Stromal cell of bone marrow (primary cell): ENCODE results near the gene DCAF5.
"Not testable (repeated sequence)": the region's sequence is repeated elsewhere in the genome, so short reads cannot be mapped to it uniquely, and the experiment has no call there.

Experiments
- DNase-seq: peaks from one replicate; pipeline ENCODE4 v3.0.0-alpha.2; 2012; ENCODE audit warnings: low read depth

The DCAF5 gene, protein sequence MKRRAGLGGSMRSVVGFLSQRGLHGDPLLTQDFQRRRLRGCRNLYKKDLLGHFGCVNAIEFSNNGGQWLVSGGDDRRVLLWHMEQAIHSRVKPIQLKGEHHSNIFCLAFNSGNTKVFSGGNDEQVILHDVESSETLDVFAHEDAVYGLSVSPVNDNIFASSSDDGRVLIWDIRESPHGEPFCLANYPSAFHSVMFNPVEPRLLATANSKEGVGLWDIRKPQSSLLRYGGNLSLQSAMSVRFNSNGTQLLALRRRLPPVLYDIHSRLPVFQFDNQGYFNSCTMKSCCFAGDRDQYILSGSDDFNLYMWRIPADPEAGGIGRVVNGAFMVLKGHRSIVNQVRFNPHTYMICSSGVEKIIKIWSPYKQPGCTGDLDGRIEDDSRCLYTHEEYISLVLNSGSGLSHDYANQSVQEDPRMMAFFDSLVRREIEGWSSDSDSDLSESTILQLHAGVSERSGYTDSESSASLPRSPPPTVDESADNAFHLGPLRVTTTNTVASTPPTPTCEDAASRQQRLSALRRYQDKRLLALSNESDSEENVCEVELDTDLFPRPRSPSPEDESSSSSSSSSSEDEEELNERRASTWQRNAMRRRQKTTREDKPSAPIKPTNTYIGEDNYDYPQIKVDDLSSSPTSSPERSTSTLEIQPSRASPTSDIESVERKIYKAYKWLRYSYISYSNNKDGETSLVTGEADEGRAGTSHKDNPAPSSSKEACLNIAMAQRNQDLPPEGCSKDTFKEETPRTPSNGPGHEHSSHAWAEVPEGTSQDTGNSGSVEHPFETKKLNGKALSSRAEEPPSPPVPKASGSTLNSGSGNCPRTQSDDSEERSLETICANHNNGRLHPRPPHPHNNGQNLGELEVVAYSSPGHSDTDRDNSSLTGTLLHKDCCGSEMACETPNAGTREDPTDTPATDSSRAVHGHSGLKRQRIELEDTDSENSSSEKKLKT

DNA sequence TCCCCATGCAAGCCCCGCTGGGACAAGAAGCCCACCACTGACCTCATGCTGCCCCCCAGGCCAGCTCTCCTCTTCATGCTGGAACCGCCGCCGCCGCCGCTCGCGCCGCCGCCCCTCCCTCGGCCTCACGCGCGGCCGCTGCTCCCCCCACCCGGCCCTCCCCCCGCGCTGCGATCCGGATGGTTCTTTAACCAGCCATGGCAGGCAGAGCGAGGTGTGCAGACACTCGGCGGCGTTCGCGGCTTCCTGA lies at the start of gene DCAF5:
Gene DCAF5 (minus strand): TSS at position 218 of the 250 bp plus-strand sequence. CDS start 141 bp downstream, at position 77.
- no peak for DNase-seq

DNA sequence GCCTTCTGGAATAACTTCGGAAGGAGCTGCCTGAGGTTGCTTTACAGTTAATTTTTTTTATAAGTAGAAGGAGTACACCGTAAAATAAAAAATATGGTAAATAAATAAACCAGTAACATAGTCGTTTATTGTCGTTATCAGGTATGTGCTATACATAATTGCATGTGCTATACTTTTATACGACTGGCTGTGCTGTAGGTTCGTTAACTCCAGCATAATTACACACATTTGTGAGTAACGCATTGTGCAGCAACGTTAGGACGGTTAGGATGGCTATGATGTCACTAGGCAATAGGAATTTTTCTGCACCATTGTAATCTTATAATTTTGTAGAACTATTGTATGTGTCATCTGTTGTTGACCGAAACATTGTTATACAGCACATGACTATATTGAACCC lies 46.9 kb upstream of the DCAF5 start:
- DNase-seq = no peak

DNA sequence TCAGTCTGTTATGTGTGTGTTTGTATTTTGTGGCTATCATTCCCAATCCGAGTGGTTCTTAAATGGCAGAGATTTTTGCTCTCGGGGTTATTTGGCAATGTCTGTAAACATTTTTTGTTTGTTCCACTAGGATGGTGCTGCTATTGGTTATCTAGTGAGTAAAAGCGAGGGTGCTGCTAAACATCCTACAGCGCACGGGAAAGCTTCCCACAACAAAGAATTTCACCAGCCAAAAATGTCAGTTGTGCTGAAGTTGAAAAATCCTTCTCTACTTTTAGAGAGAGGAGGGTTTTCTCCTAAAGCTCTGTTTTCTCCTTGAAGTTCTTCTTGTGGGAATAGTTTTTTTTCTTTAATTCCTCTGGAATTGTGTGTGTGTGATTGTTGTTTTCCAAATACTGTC lies 40.8 kb upstream of the DCAF5 start:
- no peak for DNase-seq

DNA sequence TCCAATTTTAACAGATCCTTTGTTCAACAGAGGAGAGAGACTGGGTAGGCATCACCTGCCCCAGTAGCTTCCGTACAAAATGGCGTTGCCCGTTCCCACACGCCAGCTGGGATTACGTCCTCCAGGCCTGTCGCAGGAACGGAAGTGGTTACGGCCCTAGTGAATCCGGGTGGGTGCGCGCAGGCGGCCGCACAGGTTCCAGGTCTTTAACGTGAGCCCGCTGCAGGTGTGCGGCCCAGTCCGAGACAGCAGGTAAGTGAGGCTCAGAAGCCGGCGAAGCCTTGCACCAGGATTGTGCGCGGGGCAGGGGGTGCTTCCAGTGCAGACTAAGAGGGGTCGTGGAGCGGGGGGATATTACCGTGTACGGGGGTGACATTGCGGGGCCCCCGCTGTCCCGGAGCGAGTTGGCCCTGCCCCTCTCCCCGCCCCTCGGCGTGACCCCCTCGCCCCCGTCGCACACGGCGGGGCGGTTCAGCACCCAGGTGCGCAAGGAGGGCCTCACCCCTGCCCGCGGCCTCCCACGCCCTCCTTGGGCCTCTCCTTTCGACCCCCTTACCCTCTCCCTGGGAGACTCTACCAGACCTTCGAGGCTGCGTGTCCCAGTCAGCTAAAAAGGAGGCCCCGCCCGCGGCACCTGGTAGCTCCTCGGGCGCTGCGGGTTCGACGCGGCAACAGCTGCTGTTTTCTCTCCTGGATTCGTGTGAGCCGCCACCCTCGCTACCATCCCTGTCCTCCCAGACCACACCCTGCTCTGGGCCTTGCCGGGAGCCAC lies 38.6 kb upstream of the DCAF5 start, which contains the start of gene EXD2:
Gene EXD2 (plus strand): TSS at position 159 of the 772 bp plus-strand sequence. CDS start 17,973 bp downstream, outside the sequence.
- DNase-seq = peak; percentile 49

DNA sequence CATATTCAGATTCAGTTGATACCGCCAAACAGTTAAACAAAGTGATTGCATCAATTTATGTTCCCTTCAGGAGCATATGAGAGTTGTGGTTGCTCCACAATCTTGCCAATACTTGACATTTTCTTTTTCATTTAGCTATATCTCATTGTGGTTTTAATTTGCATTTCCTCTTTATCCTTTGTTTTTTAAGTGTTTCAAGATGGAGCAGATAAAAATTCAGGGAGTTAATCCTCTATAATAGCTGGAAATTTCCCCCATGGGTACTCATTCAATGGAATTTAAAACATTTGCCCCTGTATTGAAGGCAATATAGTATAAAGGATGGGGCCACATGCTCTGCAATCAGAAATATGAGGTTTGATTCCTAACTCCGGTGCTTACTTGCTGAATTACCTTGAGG lies 37.3 kb upstream of the DCAF5 start:
- DNase-seq = no peak

DNA sequence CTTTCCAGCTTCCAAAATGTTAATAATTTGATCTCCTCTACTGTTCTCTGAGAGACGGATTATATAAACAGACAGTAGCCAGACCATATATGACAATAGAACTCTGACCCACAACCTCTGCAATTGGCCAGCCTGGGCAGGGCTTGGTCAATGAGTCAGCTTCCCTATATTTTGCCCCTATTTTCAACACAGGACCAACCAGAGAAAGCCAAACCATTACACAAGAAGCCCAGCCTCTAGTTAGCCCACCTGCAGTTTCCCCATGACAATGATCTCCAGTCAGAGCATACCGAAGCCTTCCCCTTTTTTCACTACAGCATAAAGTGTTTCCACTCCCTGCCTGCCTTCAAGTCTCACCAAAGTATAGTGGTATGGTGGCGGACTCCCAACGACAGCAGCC lies 30.8 kb upstream of the DCAF5 start:
- DNase-seq = no peak

DNA sequence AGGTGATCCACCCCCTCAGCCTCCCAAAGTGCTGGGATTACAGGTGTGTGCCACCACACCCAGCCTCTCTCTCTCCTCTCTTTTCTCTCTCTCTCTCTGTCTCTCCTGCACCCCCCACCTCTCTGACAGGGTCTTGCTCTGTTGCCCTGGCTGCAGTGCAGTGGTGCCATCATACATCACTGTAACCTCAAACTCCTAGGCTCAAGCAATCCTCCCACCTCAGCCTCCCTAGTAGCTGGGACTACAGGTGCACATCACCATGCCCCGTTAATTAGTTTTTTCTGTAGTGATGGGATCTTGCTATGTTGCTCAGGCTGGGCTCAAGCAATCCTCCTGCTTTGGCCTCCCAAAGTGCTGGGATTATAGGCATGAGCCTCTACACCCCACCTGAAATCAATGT lies 29.7 kb upstream of the DCAF5 start:
- not testable (repeated sequence) for DNase-seq

DNA sequence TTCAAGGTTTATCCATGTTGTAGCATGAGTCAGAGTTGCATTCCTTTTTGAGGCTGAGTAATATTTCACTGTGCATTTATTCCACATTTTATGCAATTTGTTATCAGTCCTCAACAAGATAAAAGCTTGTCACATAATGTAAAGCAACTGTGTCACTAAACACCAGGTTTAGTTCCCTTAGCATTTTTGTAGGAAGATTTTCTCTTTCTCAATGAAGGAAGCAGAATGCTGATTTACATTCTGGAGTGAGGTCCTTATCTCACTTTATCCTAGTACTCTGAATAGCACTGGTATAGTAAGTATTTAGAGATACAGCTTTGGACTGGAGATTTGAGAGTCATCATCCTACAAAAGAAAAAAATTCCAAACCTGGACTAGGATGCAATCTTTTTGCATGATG lies 28.6 kb upstream of the DCAF5 start:
- DNase-seq = no peak

DNA sequence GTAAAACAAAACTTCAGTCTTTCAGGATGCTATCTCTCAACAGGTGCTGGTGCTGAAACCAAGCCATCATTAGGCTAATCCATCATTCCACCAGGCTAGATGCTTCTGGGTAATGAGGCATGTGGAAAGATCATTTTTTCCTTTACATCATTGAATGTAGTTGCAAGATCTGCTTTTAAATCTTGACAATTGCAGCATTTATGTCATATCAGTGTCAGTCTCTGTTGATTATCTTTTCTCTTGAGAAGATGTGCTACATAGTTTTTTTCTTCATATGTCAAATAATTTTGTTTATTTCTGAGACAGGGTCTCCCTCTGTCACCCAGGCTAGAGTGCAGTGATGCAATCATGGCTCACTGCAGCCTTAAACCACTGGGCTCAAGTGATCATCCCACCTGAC lies 22.2 kb upstream of the DCAF5 start:
- no peak for DNase-seq

DNA sequence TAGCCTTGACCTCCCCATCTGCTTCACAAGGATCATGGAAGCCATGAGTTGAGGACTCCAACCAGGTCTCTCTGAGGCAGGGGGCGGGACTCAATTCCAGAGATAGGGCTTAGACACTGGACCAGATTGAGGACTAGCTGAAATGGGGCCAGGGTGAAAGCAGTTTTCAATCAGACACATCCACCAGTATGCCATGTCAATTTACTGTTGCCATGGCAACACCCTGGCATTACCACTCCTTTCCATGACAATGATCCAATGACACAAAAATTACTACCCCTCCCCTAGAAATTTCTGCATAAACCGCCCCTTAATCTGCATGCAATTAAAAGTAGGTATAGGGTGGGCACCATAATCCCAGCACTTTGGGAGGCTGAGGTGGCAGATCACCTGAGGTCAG lies 18.6 kb upstream of the DCAF5 start:
- no peak for DNase-seq

DNA sequence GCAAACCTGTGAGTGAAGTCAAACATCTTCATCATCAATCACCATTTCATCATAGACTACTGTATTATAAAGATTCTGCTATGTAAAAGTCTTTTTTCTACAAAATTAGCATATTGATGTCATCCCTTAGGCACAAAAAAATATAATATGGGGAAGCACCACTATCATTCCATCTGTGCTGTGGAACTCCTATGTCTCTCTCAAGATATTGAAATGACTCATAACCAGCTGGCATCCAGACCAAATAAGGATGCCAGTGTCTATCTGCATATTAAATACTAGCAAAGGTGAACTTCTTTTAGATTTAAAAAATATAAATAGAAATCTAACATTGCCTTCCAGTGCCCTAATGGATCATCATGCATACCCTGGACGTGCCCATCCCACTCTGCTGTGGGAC lies 17.9 kb upstream of the DCAF5 start:
- no peak for DNase-seq

DNA sequence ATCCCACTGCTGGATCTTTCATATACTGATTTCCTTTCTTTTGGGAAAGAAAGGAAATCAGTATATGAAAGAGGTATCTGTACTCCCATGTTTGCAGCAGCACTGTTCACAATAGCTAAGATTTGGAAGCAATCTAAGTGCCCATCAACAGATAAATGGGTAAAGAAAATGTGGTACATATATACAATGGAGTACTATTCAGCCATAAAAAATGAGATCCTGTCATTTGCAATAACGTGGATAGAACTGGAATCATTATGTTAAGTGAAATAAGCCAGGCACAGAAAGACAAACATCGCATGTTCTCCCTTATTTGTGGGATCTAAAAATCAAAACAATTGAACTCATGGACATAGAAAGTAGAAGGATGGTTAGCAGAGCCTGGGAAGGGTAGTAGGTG lies 12.9 kb upstream of the DCAF5 start:
- DNase-seq = not testable (repeated sequence)

DNA sequence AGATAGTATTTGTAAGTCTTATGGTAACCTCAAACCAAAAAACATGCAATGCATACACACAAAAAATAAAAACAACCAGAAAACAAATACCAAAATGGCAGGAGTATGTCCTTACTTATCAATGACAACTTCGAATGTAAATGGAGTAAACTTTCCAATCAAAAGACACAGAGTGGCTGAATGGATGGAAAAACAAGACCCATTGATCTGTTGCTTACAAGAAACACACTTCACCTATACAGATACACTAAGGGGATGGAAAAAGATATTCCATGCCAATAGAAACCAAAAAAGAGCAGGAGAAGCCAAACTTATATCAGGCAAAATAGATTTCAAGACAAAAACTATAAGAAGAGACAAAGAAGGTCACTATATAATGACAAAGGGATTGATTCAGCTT lies 8.7 kb upstream of the DCAF5 start:
- no peak for DNase-seq

DNA sequence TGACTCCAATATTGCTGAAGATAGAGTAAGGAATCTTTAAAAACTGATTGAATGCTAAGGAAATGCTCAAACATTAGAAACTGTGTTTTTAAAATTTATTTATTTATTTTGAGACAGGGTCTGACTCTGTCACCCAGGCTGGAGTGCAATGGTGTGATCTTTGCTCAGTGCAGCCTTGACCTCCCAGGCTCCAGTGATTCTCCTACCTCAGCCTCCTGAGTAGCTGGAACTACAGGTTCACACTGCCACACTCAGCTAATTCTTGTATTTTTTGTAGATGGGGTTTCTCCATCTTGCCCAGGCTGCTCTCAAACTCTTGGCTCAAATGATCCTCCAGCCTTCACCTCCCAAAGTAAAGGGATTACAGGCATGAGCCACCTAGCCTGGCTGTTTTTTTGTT lies 3.3 kb upstream of the DCAF5 start:
- DNase-seq = no peak

DNA sequence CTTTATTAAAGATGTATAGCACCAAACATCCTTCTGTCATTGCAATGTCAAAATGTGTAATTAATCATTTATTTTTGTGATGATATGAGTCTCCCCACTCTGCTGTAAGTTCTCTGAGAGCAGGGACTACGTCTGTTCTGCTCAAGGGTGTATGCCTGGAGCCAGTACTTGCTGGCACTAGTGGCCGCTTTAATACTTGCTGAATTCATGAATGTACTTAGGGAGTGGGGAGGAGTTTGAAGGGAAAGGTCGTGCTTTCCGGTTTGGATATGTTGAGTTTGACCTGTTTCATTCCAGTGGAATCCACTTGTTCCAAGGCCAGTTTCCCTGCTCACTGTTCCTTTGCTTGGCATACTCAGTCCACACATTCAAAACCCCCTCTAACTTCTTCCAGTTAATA lies 1.9 kb upstream of the DCAF5 start:
- DNase-seq = no peak

DNA sequence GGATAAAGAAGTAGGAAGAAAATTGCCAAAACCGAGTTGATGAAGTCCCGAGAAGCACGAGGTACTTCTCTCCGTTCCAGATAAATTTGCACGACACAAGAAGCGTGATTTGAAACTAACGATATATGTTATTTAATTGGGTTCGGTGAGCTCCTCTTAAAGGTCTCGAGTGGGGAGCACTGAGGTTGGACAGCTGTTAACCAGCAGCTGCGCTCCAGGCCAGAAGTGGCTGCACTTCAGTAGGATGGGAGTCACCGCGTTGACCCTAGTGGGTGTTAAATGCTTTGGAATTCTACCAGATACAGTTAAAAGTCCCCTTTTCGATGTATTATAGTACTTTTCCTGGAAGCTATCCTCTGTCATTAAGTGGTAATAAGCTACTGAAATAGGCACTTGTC lies 953 bp upstream of the DCAF5 start:
- DNase-seq = no peak

DNA sequence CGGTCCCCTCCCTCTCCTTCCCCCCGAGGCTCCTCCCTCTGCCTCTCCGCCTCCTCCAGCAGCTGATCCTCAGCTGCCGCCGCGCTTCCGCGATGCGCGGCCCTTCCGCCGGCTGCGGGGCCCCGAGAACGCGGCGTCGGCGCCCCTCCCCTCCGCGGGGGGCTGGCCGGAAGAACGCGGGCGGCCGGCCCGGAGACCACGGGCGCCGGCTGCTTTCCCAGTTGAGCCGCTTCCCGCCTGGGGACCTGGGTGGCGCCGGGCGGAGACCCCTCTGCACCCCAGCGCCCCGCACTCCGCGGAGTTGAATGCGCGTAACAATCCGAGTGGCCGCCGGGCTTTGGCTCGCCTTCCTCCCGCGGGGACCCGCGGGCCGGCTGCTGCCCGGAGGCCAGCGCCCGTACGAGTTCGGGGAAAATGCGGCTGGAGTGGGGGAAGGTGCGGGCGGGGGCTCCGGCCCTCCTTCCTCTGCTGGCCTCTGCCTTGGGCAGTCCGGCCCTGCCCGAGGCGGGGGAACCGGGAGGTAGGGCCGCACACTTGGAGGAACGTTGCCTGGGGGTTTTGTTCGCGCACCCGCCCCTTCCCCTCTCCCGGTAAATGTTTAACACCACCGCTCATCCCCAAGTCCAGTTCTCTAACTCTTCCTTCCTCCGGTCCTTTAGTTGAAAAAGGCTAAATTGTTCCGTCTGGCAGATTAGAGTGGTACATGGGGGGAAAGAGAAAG lies 393 bp upstream of the DCAF5 start:
- peak; percentile 85 for DNase-seq

DNA sequence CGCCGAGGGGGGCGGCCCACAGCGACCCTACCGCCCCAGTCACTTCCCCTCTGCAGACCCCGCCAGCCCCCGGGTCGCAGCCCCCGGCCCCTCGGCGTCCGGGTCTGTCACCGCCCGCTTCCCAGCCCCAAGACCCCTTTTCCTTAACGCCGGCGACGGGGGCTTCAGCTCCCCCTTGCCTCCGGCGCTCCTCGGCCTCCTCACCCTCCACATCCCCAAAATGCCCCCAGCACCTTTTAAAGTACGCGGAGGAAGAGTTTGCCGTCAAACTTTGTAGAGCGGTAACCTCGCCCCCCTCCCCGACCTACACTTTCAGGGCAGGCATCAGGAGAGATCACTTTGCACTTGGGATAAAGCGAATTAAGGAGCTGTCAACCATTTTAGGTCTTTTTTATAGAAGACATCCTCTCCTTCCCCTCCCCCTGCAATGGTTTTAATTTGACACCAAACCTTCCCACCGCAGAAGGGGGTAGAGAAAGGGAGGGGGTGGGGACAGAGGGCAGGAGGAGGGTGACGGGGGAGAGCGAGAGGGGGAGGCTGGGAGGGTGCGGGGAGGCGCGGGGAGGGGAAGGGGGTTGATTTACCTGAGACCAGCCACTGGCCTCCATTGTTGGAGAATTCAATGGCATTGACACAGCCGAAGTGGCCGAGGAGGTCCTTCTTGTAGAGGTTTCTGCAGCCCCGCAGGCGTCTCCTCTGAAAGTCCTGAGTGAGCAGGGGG lies 578 bp downstream of the DCAF5 start:
- DNase-seq = no peak

DNA sequence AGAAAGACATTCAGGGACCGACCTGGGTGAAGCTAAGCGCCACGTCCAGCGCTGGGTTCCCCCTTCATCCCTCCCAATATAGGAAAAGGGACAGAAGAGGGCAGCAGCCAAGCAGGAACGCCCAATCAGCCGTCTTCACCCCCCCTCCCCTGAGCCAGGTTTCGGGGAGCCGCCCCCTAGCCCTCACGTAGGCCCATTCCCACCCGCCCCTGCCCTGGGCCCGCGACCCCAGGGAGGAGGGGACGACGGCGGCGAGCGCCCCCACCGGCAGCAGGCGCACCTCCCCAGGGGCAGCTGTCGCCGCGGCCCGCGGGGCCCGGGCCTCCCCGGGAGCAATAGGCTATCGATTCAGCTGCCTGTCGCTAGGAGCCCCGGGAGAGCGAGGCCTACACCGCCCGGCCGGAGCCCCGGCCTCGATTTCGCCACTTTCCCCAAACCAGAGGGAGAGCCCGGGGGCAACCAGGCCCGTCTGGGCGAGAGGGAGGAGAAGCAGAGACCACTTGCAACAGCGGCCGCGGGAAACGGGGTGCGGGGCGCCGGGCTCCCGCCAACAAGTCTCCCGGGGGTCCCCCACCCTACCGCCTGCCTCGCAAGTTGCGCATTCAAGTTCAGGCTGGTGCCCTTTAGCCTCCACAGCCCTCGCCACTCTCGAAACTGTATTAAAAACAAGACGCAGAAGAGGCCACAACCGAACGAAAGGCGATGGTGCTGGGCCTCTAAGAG lies 1.3 kb downstream of the DCAF5 start:
- DNase-seq = no peak

DNA sequence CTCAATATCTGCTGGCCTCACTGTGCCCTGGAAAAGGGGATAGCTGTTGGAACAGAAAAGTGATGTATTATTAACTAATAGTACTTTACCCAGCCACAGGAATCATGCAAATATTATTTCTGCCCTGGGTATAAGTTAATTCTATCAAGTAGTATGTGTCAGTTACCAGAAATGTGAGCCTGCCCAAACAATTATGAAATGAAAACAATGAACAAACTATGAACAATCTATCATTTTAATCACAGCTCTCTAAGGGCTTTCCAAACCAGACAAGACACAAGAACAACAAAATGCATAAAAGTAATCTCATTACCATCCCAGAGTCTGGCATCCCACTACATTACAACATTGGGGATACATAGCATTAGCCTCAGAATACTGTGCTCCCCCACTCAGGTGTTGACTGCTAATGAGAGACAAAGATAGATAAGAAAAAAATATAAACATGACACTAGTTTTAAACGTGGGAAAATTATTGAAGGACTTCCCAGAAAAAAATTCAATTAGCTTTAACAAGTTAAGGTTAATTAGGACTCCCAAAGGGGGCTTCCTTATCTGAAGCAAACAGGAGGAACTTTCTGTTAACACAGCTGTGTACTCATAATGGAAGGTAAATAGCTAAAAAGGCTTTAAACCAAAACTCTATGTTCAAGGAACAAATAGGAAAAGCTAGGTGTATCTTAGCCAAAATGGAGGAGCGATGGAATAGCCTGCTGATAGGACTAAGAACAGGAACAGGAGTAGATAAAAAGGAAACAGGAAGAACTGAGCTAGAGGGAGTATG lies 3.3 kb downstream of the DCAF5 start:
- no peak for DNase-seq
